Ascending aorta (tissue), 2 donors: ENCODE results near the gene YTHDF1. TPM values are rescaled to one million over a fixed set of nuclear protein-coding genes. Genes with fewer than 3 reads are reported as not detected.
A peak's percentile ranks its signal among the peaks of the same experiment; 100 is the strongest.

Experiments
- DNase-seq, 2 donors: peaks; one replicate each; pipeline ENCODE4 v3.0.0-alpha.2; 2019; ENCODE audit warnings: low spot score in 2 of 2
- H3K27ac ChIP-seq, 2 donors: fragments of 200-600 bp; sonication (generic); one replicate each; pipeline ENCODE4 v1.5.1; 2016 to 2017; ENCODE audit warnings: mild to moderate bottlenecking in 1 of 2
- H3K27me3 ChIP-seq: fragments of 200-600 bp; sonication (generic); one replicate; pipeline ENCODE4 v1.5.1; 2017
- H3K36me3 ChIP-seq, 2 donors: fragments of 200-600 bp; sonication (generic); one replicate each; pipeline ENCODE4 v1.5.1; 2016
- H3K4me1 ChIP-seq, 2 donors: fragments of 200-600 bp; sonication (generic); one replicate each; pipeline ENCODE4 v1.5.1; 2016 to 2017; ENCODE audit warnings: mild to moderate bottlenecking in 1 of 2
- H3K4me3 ChIP-seq, 2 donors: fragments of 200-600 bp; sonication (generic); one replicate each; pipeline ENCODE4 v1.5.1; 2016 to 2017; ENCODE audit warnings: mild to moderate bottlenecking in 1 of 2
- H3K9me3 ChIP-seq, 2 donors: fragments of 200-600 bp; sonication (generic); one replicate each; pipeline ENCODE4 v1.5.1; 2016
- intact Hi-C: fragments of 100-400 bp; cut with DNase I; formaldehyde crosslinking; loops from one replicate; pipeline ENCODE4 v1.15.1; 2023
- total RNA-seq: library from RNA; depleted of rRNA; stranded (reverse); fragments of >200 nt; gene quantifications from one replicate; pipeline ENCODE4 v1.1.0, GENCODE V29; 2016
- TF ChIP-seq, protein P1 (sequence below), 3 experiments: fragments of 200-600 bp in 2 of 3; fragments of 450-650 bp in 1 of 3; sonication (generic) in 2 of 3; IDR thresholded peaks; one replicate each; pipeline ENCODE4 v1.5.1; 2016 to 2019; ENCODE audit warnings: antibody characterized with exemption in 3 of 3, mild to moderate bottlenecking in 1 of 3, moderate library complexity in 1 of 3

YTHDF1 gene
- total RNA-seq, 1 donor from 2014 or later = 14.2 TPM

GRCh38 chr20:63216849-63217471, 1.0 kb upstream of the YTHDF1 start:
- H3K4me1 ChIP-seq = peaks cover 0 to 18% of the 10 kb centered on the region in 2 donors
- H3K4me3 ChIP-seq = peak overlapping the region; percentile 98
- H3K36me3 ChIP-seq = peaks cover 15 to 17% of the 10 kb centered on the region in 2 donors
- no peaks in the 10 kb centered on the region for H3K27me3 ChIP-seq
- H3K9me3 ChIP-seq = no peaks in the 10 kb centered on the region
- TF ChIP-seq, protein P1, sequence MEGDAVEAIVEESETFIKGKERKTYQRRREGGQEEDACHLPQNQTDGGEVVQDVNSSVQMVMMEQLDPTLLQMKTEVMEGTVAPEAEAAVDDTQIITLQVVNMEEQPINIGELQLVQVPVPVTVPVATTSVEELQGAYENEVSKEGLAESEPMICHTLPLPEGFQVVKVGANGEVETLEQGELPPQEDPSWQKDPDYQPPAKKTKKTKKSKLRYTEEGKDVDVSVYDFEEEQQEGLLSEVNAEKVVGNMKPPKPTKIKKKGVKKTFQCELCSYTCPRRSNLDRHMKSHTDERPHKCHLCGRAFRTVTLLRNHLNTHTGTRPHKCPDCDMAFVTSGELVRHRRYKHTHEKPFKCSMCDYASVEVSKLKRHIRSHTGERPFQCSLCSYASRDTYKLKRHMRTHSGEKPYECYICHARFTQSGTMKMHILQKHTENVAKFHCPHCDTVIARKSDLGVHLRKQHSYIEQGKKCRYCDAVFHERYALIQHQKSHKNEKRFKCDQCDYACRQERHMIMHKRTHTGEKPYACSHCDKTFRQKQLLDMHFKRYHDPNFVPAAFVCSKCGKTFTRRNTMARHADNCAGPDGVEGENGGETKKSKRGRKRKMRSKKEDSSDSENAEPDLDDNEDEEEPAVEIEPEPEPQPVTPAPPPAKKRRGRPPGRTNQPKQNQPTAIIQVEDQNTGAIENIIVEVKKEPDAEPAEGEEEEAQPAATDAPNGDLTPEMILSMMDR (IDR thresholded peaks at IDR 0.05) = no peak
- intact Hi-C loops = loop anchor here (1.0 to 10.0 kb wide), 8 partner anchors 55 to 758 kb away; partner anchors contain the start of genes ARFGAP1, GID8, GMEB2 and SAMD10
- DNase-seq = no peak
- peak overlapping the region in 1 of 2 donors; percentile 71 for H3K27ac ChIP-seq

GRCh38 chr20:63215101-63216040, 560 bp downstream of the YTHDF1 start:
- peak overlapping the region; percentile 73 to 76 for H3K27ac ChIP-seq
- intact Hi-C loops = loop anchor here (1.0 to 10.0 kb wide), 8 partner anchors 57 to 759 kb away; partner anchors contain the start of genes ARFGAP1, GID8, GMEB2 and SAMD10

GRCh38 chr20:63214514-63214913, 1.4 kb downstream of the YTHDF1 start:
- Histone ChIP-seq H3K36me3 (peaks cover 24 to 37% of the 10 kb centered on the region in 2 donors), H3K4me3 (peak overlapping the region in 1 of 2 donors; percentile 98), H3K9me3 (no peaks in the 10 kb centered on the region), H3K27me3 (no peaks in the 10 kb centered on the region), H3K27ac (no peak overlapping the region), H3K4me1 (peaks cover 0 to 18% of the 10 kb centered on the region in 2 donors)
- TF ChIP-seq, protein P1 (IDR thresholded peaks at IDR 0.05) = no peak
- intact Hi-C loops = loop anchor here (10.0 kb wide), 3 partner anchors 300 to 760 kb away; partner anchors contain the start of genes GMEB2 and SAMD10
- DNase-seq = no peak

More at GRCh38 chr20:63215101-63216040, 560 bp downstream of the YTHDF1 start:
- no peaks in the 10 kb centered on the region for H3K9me3 ChIP-seq
- peaks cover 22 to 31% of the 10 kb centered on the region in 2 donors for H3K36me3 ChIP-seq
- DNase-seq = no peak
- TF ChIP-seq, protein P1 (IDR thresholded peaks at IDR 0.05) = peak in 1 of 3 experiments; percentile 11
- peaks cover 0 to 18% of the 10 kb centered on the region in 2 donors for H3K4me1 ChIP-seq
- no peaks in the 10 kb centered on the region for H3K27me3 ChIP-seq
- H3K4me3 ChIP-seq = peak overlapping the region; percentile 98

- no peaks in the 10 kb centered on the region for H3K27me3 ChIP-seq
- H3K4me3 ChIP-seq = no peak overlapping the region
- H3K4me1 ChIP-seq = peaks cover 0 to 18% of the 10 kb centered on the region in 2 donors
- no peak overlapping the region for H3K27ac ChIP-seq
- peaks cover 38 to 47% of the 10 kb centered on the region in 2 donors for H3K36me3 ChIP-seq
- intact Hi-C loops = loop anchor here (10.0 kb wide), 3 partner anchors 302 to 762 kb away; partner anchors contain the start of genes GMEB2 and SAMD10
- no peaks in the 10 kb centered on the region for H3K9me3 ChIP-seq
- no peak for DNase-seq
- TF ChIP-seq, protein P1 (IDR thresholded peaks at IDR 0.05) = no peak
Measured at GRCh38 chr20:63212792-63213191, 3.1 kb downstream of the YTHDF1 start.

GRCh38 chr20:63212393-63212730, 3.6 kb downstream of the YTHDF1 start:
- Histone ChIP-seq H3K4me3 (no peak overlapping the region), H3K27ac (no peak overlapping the region), H3K27me3 (no peaks in the 10 kb centered on the region), H3K36me3 (peaks cover 38 to 51% of the 10 kb centered on the region in 2 donors), H3K4me1 (peaks cover 0 to 18% of the 10 kb centered on the region in 2 donors), H3K9me3 (no peaks in the 10 kb centered on the region)
- intact Hi-C loops = loop anchor here (10.0 kb wide), 3 partner anchors 302 to 762 kb away; partner anchors contain the start of genes GMEB2 and SAMD10
- no peak for DNase-seq
- TF ChIP-seq, protein P1 (IDR thresholded peaks at IDR 0.05) = no peak
